ENCODE measurements around the gene KCNQ1.

Gene KCNQ1

GRCh38 chr11:2880646-2881045 is 435.8 kb downstream of the KCNQ1 start:
- DNase-seq, result no peak
- H3K9me3 ChIP-seq (ENCODE audit: control insufficient read depth, low read length), result no peaks in the 10 kb centered on the region
- no peak overlapping the region for H3K27ac ChIP-seq (ENCODE audit: insufficient read depth, low read length, poor library complexity, severe bottlenecking)
- H3K4me3 ChIP-seq (ENCODE audit: insufficient read depth, low read depth, low read length, poor library complexity, severe bottlenecking), result no peak overlapping the region
- peaks cover 6% of the 10 kb centered on the region for H3K4me1 ChIP-seq (ENCODE audit: control insufficient read depth, insufficient read depth, low read length, poor library complexity, severe bottlenecking)
- no peaks in the 10 kb centered on the region for H3K36me3 ChIP-seq (ENCODE audit: control insufficient read depth, insufficient read depth, low read length)
- no peaks in the 10 kb centered on the region for H3K27me3 ChIP-seq (replicated peaks; ENCODE audit: control insufficient read depth, insufficient read depth, low read length, poor library complexity, severe bottlenecking)

GRCh38 chr11:2881076-2881980 is 436.5 kb downstream of the KCNQ1 start:
- Histone ChIP-seq H3K4me1 (ENCODE audit: control insufficient read depth, insufficient read depth, low read length, poor library complexity, severe bottlenecking) (peaks cover 8% of the 10 kb centered on the region), H3K36me3 (ENCODE audit: control insufficient read depth, insufficient read depth, low read length) (no peaks in the 10 kb centered on the region), H3K9me3 (ENCODE audit: control insufficient read depth, low read length) (no peaks in the 10 kb centered on the region), H3K27me3 (replicated peaks; ENCODE audit: control insufficient read depth, insufficient read depth, low read length, poor library complexity, severe bottlenecking) (no peaks in the 10 kb centered on the region), H3K27ac (ENCODE audit: insufficient read depth, low read length, poor library complexity, severe bottlenecking) (no peak overlapping the region), H3K4me3 (ENCODE audit: insufficient read depth, low read depth, low read length, poor library complexity, severe bottlenecking) (no peak overlapping the region)
- DNase-seq, result no peak

GRCh38 chr11:2881981-2882375 is 437.2 kb downstream of the KCNQ1 start:
- no peak for DNase-seq
- no peak overlapping the region for H3K4me3 ChIP-seq (ENCODE audit: insufficient read depth, low read depth, low read length, poor library complexity, severe bottlenecking)
- no peaks in the 10 kb centered on the region for H3K27me3 ChIP-seq (replicated peaks; ENCODE audit: control insufficient read depth, insufficient read depth, low read length, poor library complexity, severe bottlenecking)
- no peaks in the 10 kb centered on the region for H3K36me3 ChIP-seq (ENCODE audit: control insufficient read depth, insufficient read depth, low read length)
- no peak overlapping the region for H3K27ac ChIP-seq (ENCODE audit: insufficient read depth, low read length, poor library complexity, severe bottlenecking)
- H3K9me3 ChIP-seq (ENCODE audit: control insufficient read depth, low read length), result no peaks in the 10 kb centered on the region
- H3K4me1 ChIP-seq (ENCODE audit: control insufficient read depth, insufficient read depth, low read length, poor library complexity, severe bottlenecking), result peaks cover 12% of the 10 kb centered on the region

GRCh38 chr11:2882396-2883110 is 437.7 kb downstream of the KCNQ1 start:
- Histone ChIP-seq H3K9me3 (ENCODE audit: control insufficient read depth, low read length) (no peaks in the 10 kb centered on the region), H3K27ac (ENCODE audit: insufficient read depth, low read length, poor library complexity, severe bottlenecking) (no peak overlapping the region), H3K4me3 (ENCODE audit: insufficient read depth, low read depth, low read length, poor library complexity, severe bottlenecking) (no peak overlapping the region), H3K36me3 (ENCODE audit: control insufficient read depth, insufficient read depth, low read length) (no peaks in the 10 kb centered on the region), H3K4me1 (ENCODE audit: control insufficient read depth, insufficient read depth, low read length, poor library complexity, severe bottlenecking) (peaks cover 12% of the 10 kb centered on the region), H3K27me3 (replicated peaks; ENCODE audit: control insufficient read depth, insufficient read depth, low read length, poor library complexity, severe bottlenecking) (no peaks in the 10 kb centered on the region)
- DNase-seq, result no peak

GRCh38 chr11:2883640-2883978 is 438.8 kb downstream of the KCNQ1 start:
- no peaks in the 10 kb centered on the region for H3K27me3 ChIP-seq (replicated peaks; ENCODE audit: control insufficient read depth, insufficient read depth, low read length, poor library complexity, severe bottlenecking)
- DNase-seq, result no peak
- H3K4me3 ChIP-seq (ENCODE audit: insufficient read depth, low read depth, low read length, poor library complexity, severe bottlenecking), result peak overlapping the region; percentile 32
- H3K4me1 ChIP-seq (ENCODE audit: control insufficient read depth, insufficient read depth, low read length, poor library complexity, severe bottlenecking), result peaks cover 12% of the 10 kb centered on the region
- H3K36me3 ChIP-seq (ENCODE audit: control insufficient read depth, insufficient read depth, low read length), result no peaks in the 10 kb centered on the region
- no peaks in the 10 kb centered on the region for H3K9me3 ChIP-seq (ENCODE audit: control insufficient read depth, low read length)
- no peak overlapping the region for H3K27ac ChIP-seq (ENCODE audit: insufficient read depth, low read length, poor library complexity, severe bottlenecking)

- H3K27ac ChIP-seq (ENCODE audit: insufficient read depth, low read length, poor library complexity, severe bottlenecking), result no peak overlapping the region
- no peaks in the 10 kb centered on the region for H3K27me3 ChIP-seq (replicated peaks; ENCODE audit: control insufficient read depth, insufficient read depth, low read length, poor library complexity, severe bottlenecking)
- H3K36me3 ChIP-seq (ENCODE audit: control insufficient read depth, insufficient read depth, low read length), result no peaks in the 10 kb centered on the region
- H3K4me1 ChIP-seq (ENCODE audit: control insufficient read depth, insufficient read depth, low read length, poor library complexity, severe bottlenecking), result peaks cover 12% of the 10 kb centered on the region
- DNase-seq, result no peak
- peak overlapping the region; percentile 45 for H3K4me3 ChIP-seq (ENCODE audit: insufficient read depth, low read depth, low read length, poor library complexity, severe bottlenecking)
- H3K9me3 ChIP-seq (ENCODE audit: control insufficient read depth, low read length), result no peaks in the 10 kb centered on the region
These were observed 439.4 kb downstream of the KCNQ1 start for GRCh38 chr11:2883979-2884815.

GRCh38 chr11:2885017-2885677 is 440.3 kb downstream of the KCNQ1 start:
- Histone ChIP-seq H3K9me3 (ENCODE audit: control insufficient read depth, low read length) (no peaks in the 10 kb centered on the region), H3K4me1 (ENCODE audit: control insufficient read depth, insufficient read depth, low read length, poor library complexity, severe bottlenecking) (peaks cover 12% of the 10 kb centered on the region), H3K27ac (ENCODE audit: insufficient read depth, low read length, poor library complexity, severe bottlenecking) (peak overlapping the region; percentile 48), H3K4me3 (ENCODE audit: insufficient read depth, low read depth, low read length, poor library complexity, severe bottlenecking) (peak overlapping the region; percentile 92), H3K27me3 (replicated peaks; ENCODE audit: control insufficient read depth, insufficient read depth, low read length, poor library complexity, severe bottlenecking) (no peaks in the 10 kb centered on the region), H3K36me3 (ENCODE audit: control insufficient read depth, insufficient read depth, low read length) (no peaks in the 10 kb centered on the region)
- peak in 2 of 3 donors; percentile 14 to 16 for DNase-seq

GRCh38 chr11:2885678-2886081 is 440.9 kb downstream of the KCNQ1 start, which contains the start of gene CDKN1C:
CDKN1C (minus strand) TSS chr11:2885775; CDS start chr11:2885456, 319 bp downstream.
- Histone ChIP-seq H3K27me3 (replicated peaks; ENCODE audit: control insufficient read depth, insufficient read depth, low read length, poor library complexity, severe bottlenecking) (no peaks in the 10 kb centered on the region), H3K9me3 (ENCODE audit: control insufficient read depth, low read length) (no peaks in the 10 kb centered on the region), H3K36me3 (ENCODE audit: control insufficient read depth, insufficient read depth, low read length) (no peaks in the 10 kb centered on the region), H3K27ac (ENCODE audit: insufficient read depth, low read length, poor library complexity, severe bottlenecking) (peak within 1 kb of the TSS; percentile 48), H3K4me3 (ENCODE audit: insufficient read depth, low read depth, low read length, poor library complexity, severe bottlenecking) (peak within 1 kb of the TSS; percentile 92), H3K4me1 (ENCODE audit: control insufficient read depth, insufficient read depth, low read length, poor library complexity, severe bottlenecking) (peaks cover 12% of the 10 kb centered on the region)
- DNase-seq, result peak; percentile 74 to 79 (median 78)

GRCh38 chr11:2886191-2886894 is 441.5 kb downstream of the KCNQ1 start:
- Histone ChIP-seq H3K27ac (ENCODE audit: insufficient read depth, low read length, poor library complexity, severe bottlenecking) (no peak overlapping the region), H3K4me1 (ENCODE audit: control insufficient read depth, insufficient read depth, low read length, poor library complexity, severe bottlenecking) (peaks cover 19% of the 10 kb centered on the region), H3K9me3 (ENCODE audit: control insufficient read depth, low read length) (no peaks in the 10 kb centered on the region), H3K27me3 (replicated peaks; ENCODE audit: control insufficient read depth, insufficient read depth, low read length, poor library complexity, severe bottlenecking) (no peaks in the 10 kb centered on the region), H3K4me3 (ENCODE audit: insufficient read depth, low read depth, low read length, poor library complexity, severe bottlenecking) (peak overlapping the region; percentile 22), H3K36me3 (ENCODE audit: control insufficient read depth, insufficient read depth, low read length) (no peaks in the 10 kb centered on the region)
- no peak for DNase-seq
